Ureter (tissue), 1 donor: Measurements from ENCODE around the gene KCTD7. TPM values are rescaled to one million over a fixed set of nuclear protein-coding genes. Genes with fewer than 3 reads are reported as not detected.
"Not testable (repeated sequence)": the region's sequence is repeated elsewhere in the genome, so short reads cannot be mapped to it uniquely, and the experiment has no call there.

ENCODE experiments used
- DNase-seq: peaks from one replicate; pipeline ENCODE4 v3.0.0-alpha.2; 2020; ENCODE audit warnings: low spot score
- total RNA-seq: library from RNA; stranded (reverse); gene quantifications from one replicate; pipeline ENCODE4 v1.2.4, GENCODE V29; 2023
- donor health status: DM: yes; HTN: yes; CAD: no.

Gene KCTD7
- total RNA-seq, result 13.4 TPM

DNA sequence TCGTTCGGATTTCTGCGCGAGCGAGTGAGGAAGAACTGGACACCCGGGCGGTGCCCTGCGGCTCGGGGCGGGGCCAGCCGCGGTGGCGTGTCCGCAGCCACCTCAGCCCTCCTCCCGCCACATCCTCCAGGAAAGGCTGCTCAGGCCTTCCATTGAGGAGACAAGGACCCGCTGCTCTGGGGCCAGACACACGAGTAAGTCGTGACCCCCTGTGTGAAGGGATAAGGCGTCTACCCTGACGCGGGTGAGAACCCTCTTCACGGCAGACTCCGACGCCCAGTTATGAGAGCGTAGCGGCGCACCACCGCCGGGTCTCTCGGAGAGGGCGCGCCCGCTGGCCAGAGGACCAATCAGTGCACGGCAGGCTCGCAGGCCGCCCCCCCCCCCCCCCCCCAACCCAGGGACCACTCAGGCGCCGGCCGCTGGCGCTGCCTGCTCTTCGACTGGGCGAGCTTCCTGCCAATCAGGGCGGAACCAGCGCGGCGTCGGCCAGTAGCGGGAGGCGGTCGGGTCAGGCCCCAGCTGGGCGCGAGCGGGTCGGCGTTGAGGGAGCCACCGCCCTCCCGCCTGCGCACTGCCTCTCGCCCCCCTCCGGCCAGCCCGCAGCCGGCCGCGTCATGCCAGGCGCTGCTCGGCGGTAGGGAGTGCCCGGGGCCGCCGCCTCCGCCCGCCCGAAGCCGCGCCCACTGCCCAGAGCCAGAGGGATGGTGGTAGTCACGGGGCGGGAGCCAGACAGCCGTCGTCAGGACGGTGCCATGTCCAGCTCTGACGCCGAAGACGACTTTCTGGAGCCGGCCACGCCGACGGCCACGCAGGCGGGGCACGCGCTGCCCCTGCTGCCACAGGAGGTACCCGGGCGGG lies at the start of gene KCTD7:
KCTD7 (plus strand) TSS at position 521 of the 861 bp plus-strand sequence; CDS start at position 705, 184 bp downstream.
- DNase-seq, result peak; percentile 98

DNA sequence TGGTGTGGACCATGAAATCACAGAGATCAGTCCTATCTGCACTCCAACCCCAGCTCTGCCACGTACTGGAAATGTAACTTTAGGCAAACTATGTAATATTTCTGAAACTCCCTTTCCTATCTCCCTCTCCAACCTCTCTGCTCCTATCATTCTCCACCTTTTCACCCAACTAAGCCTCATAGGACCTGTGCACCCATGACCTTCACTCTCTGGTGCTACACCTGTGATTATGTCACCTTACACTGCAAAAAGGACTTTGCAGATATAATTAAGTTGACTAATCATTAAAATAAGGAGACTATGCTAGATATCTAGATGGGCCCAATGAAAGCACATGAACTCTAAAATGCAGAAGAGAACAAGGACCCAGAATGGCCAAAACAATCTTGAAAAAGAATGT lies 48.3 kb upstream of the KCTD7 start:
- not testable (repeated sequence) for DNase-seq

DNA sequence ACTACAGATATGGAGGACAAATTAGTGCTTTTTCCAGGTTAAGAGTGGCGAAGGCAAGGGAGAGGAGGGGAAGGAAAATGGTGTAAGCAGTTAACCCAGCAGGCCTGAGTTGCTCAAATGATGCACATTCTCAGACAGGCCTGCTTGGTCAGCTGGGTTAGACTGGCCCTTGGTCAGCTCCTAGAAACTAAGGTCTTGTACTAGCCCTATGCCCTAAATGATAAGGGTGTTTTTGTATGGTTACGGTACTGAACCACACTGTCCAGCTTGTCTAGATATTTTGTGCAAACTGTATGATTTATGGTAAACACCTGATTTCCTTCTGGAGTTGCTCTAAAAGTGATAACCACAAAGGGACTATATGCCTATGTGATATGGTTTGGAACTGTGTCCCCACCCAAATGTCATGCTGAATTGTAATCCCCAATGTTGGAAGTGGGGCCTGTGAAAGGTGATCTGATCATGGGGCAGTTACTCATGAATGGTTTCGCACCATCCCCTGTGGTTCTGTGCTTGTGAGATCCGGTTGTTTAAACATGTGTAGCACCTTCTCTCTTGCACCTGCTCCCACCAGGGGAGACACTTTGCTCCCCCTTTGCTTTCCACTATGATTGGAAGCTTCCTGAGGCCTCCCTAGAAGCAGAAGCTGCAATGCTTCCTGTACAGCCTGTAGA lies 45.7 kb upstream of the KCTD7 start:
- not testable (repeated sequence) for DNase-seq

DNA sequence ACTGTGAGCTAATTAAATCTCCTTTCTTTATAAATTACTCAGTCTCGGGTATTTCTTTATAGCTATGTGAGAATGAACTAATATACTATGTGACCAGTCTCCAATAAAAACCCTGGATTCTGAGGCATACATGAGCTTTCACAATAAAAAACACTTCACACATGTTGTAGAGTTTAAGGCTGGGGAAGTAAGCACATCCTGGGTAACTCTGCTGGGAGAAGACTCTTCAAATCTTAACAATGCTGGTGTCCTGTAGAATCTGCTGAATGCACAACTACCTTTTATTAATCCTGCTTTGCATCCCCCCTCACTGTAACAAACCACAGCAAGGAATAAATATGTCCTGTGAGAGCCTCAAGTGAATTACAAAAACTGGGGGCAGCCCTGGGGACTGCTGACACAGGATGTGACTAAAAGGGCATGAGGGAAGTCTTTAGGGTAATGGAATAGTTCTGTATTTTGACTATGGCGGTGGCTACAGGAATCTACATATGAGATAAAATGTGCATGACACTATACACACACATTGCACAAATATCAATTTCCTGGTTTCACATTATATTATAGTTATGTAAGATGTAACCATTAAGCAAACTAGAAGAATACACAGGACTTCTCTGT lies 45.1 kb upstream of the KCTD7 start:
- DNase-seq, result no peak

DNA sequence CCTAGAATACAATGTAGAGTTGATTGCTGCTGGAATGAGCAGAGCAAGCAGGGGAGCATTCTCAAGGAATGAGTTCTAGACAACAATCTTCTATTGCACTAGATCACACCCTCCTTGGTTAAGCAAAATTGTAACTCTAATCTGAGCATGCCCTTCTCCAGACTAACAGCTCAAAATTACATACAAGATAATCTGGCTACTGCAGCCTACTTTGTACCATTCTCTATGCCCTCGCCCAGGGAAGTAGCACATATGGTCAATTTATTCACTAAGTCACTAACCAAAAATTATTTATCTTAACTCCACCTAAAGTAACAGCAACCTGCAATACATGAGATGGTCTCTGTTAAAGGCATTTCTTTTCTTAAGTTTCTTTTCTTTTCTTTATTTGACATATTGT lies 42.5 kb upstream of the KCTD7 start:
- no peak for DNase-seq

DNA sequence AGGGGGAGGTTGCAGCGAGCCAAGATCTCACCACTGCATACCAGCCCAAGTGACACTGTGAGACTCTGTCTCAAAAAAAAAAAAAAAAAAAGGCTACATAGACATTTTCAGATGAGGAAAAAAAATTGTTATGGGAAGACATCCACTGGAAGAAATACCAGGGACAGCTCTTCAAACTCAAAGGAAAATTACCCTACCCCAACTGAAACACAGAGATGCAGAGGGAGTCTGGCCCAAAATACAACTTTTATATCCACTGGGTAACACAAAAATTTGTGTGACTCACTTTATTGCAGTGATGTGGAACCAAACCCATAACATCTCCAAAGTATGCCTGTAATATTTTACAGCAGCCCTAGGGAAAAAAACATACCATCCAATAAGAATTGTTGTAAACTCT lies 40.5 kb upstream of the KCTD7 start:
- not testable (repeated sequence) for DNase-seq

DNA sequence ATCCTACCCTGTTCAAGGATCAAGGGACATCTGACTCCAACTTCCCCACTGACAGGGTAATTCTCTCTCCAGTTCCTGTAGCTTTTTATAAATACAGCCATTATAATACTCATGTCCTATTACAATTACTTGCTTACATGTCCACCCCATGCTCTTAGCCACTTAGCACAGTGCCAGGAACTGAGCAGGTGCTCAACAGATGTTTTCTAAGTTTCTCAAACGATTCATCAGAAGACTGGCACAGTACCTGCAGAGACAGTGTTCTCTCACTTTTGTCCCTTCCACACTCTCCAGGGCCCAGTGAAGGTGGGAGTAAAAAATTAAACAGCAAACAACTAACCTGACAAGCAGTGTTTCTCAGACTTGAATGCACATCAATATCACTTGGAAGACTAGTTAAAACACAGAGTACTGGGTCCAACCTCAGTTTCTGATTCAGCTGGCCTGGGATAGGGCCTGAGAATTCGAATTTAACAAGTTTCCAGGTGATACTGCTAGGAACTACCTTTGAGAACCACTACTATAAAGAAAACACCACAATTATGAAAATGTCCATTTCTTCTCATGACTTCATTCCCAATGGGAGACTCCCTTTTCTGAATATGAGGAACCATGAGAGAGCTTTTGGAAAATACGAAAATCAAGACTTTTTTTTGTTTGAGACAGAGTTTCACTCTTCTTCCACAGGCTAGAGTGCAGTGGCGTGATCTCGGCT lies 39.7 kb upstream of the KCTD7 start:
- DNase-seq, result not testable (repeated sequence)

DNA sequence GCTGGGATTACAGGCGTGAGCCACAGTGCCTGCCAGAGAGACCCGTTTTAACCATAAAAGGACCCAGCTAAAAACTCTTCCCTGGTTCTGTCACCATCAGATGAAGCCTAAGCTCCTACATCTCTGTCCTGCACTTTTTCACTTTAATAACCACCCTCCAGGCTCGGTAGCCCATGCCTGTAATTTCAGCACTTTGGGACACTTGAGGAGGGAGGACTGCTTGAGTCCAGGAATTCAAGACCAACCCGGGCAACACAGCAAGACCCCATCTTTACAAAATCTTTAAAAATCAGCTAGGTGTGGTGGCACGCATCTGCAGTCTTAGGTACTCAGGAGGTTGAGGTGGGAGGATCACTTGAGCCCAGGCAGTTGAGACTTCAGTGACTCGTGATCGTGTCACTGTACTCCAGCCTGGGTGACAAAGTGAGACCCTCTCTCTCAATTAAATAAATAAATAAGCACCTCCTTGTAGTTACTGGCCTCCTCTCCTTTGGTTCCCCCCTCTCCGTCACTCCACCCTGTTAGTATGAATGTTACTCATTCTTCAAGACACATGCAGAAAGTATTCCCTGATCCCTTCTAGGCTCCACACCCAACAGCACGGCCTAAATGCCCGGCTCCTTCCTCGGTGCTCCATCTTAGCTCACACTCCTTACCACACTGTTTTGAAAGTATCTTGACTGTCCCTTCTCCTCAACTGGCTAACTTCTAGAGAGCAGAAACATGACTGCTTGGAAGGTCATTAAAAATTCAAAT lies 38.2 kb upstream of the KCTD7 start:
- not testable (repeated sequence) for DNase-seq

DNA sequence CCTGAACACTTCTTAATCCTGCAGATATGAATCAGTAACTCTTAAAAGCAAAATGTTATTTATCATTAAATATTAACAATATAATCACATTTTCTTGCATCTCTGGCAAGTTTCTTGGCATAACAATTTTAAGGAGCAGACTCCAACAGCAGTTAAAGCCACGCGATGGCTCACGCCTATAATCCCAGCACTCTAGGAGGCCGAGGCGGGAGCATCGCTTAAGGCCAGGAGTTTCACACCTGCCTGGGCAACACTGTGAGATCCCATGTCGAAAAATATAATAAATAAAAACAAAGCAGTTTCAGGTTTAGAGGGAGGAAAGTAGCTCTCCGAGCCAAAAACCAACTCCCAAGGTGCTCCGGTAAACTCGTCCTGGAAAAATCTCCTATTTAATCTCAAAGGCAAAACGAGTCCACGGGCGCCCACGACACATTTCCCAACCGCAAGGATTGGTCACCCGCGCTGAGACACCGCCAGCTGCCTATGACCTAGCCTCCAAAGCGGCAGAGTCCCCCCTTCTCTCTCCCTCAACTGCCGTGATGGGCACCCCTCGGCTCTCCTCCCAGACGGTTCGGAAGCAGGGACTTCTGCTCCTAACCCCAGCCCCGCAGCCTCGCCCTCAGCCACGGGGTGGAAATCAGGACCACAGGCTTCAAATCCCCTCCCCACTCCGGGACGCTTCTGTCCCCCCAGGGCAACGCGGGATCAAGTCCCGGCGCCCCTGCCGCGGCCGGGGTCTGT lies 37.5 kb upstream of the KCTD7 start:
- peak; percentile 45 for DNase-seq

DNA sequence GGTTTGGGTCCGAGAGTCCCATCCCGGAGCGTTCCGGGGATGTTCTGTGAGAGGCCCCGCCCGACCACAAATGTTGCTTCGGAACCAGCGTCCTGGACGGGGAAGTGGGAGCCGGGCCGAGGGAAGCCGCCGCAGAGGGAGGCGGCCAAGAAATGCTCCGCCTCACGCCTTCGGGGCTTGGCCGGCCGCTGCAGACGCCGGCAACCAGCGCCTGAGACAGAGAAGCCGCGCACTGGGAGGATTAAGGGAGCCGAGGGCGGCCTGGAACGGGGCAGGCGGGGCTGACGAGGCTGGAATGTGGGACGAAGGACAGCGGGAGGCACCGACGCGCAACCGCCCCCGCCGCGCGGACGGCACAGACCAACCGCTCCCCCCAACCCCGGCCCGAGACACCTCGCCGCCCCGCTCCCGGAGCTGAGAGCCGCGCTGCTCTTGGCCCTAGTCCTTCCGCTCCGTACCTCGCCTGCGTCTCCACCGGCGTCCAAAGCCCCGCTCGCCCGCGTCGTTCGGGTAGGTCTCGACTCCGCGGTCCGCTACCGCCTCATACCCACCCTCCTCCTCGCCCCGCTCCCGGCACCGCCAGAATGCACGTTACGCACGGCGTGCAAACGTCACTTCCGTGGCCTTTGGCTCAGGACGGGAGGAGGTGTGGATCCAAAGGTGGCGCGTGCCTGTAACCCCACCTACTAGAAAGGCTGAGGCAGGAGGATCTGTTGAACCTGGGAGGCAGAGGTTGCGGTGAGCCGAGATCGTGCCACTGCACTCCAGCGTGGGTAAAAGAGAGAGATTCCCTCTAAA lies 36.7 kb upstream of the KCTD7 start:
- DNase-seq, result peak; percentile 93

DNA sequence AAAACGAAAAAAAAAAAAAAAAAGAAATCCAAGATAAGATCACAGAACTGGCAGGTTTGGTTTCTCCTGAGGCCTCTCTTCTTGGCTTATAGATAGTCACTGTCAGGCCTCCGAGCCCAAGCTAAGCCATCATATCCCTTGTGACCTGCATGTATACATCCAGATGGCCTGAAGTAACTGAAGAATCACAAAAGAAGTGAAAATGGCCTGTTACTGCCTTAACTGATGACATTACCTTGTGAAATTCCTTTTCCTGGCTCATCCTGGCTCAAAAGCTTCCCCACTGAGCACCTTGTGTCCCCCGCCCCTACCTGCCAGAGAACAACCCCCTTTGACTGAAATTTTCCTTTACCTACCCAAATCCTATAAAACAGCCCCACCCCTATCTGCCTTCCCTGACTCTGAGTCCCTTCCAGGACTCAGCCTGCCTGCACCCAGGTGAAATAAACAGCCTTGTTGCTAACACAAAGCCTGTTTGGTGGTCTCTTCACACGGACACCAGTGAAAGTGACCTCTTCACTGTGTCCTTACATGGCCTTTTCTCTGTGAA lies 36.0 kb upstream of the KCTD7 start:
- not testable (repeated sequence) for DNase-seq

DNA sequence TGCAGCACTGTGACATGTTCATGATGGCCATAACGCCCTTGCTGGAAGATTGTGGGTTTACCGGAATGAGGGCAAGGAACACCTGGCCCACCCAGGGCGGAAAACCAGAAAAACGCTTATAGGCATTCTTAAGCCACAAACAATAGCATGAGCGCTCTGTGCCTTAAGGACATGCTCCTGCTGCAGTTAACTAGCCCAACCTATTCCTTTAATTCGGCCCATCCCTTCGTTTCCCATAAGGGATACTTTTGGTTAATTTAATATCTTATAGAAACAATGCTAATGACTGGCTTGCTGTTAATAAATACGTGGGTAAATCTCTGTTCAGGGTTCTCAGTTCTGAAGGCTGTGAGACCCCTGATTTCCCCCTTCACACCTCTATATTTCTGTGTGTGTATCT lies 34.6 kb upstream of the KCTD7 start:
- not testable (repeated sequence) for DNase-seq

DNA sequence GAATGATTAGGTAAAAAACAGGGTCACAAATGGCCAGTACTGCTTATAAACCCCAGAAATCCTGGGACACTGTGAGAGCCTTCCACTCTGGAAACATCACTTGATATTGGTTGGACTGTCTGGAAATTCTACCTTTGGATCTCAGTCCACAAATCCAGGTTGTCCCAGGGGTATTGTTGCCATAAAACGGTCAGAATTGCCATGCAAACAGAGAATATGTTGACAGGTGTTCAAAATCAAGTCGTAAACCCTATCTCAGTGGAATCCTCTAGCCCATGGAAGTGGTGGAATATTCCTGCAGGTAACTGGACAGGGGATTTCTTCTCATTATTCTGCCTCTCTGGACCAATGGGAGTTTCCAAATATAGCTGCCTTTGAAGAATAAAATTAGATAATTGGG lies 31.2 kb upstream of the KCTD7 start:
- no peak for DNase-seq

DNA sequence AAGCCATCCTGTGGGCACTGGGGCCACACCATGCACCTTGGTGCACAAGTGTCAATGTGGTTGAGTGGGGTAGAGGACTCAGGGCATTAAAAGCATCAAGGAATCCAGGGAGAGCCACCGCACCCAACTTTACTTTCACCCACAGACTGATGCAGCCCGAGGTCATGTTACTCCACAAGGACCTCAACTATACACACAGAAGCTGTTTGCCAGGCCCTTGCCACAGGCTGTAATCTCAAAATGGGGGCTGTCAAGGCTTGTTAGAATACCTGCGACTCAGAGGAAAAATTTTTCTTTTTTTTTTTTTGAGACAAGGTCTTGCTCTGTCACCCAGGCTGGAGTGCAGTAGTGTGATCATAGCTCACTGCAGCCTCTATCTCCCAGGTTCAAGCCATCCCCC lies 26.5 kb upstream of the KCTD7 start:
- DNase-seq, result no peak

DNA sequence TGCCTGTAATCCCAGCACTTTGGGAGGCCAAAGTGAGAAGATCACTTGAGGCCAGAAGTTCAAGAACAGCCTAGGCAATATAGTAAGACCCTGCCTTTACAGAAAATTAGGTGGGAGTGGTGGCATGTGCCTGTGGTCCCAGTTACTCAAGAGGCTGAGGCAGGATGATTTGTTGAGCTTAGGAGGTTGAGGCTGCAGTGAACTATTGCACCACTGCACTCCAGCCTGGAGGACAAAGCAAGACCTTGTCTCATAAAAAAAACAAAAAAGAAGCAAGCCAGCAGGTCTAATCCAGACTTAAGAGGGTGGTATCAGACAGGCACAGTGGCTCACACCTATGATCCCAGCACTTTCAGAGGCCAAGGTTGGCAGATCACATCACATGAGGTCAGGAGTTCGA lies 24.5 kb upstream of the KCTD7 start:
- DNase-seq, result no peak

DNA sequence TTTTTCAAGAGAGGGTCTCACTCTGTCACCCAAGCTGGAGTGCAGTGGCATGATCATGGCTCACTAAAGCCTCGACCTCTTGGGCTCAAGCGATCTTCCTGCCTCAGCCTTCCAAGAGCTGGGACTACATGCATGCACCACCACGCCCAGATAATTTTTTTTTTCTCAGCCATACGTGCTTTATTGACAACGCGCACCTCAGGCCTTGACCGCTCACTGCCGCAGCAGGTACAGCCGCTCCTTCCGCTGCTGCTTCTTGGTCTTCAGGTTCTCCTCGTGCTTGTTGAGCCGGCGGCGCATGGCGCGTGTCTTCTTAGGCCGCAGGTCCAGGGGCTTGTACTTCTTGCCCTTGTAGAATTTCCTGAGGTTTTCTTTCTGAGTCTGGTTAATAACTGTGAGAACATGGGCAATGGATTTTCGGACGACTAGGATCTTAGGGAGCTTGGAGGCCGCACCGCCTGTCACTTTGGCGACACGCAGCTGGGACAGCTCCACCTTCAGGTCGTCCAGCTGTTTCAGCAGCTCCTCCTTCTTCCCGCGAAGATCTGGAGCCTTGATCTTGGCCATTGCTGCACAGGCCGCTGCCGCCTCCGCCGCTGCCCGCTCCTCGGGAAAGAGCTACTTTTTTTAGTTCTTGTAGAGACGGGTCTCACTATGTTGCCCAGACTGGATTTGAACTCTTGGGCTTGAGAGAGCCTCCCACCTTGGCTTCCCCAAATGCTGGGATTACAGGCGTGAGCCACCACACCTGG lies 22.0 kb upstream of the KCTD7 start:
- not testable (repeated sequence) for DNase-seq

DNA sequence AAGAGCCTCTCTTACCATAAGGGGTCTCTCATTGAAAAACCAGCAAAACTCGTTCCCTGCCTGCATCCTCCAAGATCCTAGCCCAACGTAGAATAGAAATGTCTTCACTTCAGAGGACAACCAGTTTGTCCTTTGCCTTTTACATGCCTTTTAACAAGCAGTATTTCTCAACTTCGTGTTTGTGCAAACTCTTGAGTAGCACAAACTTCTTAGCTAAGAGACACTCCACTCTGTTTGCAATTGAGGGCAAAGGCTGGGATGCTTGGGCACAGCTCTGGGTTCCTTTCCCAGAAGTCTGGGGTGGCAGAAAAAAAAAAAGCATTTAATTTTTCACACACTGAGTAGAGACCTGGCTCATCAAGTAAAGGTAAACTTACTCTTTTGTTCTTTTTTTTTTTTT lies 19.5 kb upstream of the KCTD7 start:
- no peak for DNase-seq

DNA sequence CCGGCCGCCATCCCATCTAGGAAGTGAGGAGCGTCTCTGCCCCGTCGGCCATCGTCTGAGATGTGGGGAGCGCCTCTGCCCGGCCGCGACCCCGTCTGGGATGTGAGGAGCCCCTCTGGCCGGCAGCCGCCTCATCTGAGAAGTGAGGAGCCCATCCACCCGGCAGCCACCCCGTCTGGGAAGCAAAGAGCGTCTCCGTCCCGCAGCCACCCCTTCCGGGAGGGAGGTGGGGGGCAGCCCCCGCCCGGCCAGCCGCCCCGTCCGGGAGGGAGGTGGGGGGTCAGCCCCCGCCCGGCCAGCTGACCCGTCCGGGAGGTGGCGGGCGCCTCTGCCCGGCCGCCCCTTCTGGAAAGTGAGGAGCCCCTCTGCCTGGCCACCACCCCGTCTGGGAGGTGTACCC lies 14.1 kb upstream of the KCTD7 start:
- DNase-seq, result not testable (repeated sequence)

DNA sequence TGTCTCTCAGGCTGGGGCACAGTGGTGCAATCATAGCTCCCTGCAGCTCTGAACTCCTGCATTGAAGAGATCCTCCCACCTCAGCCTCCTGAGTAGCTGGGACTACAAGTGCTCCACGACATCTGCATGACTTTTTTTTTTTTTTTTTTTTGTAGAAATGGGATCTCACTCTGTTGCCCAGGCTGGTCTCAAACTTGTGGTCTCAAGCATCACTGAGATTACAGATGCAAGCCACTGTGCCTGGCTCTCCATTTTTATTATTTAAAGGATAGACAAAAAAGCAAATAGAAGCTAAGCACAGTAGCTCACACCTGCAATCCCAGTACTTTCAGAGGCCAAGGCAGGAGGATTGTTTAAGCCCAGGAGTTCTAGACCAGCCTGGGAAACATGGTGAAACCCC lies 13.0 kb upstream of the KCTD7 start:
- DNase-seq, result no peak
